Esophagus muscularis mucosa (tissue), 4 donors: Measurements from ENCODE around the gene FAM20B. TPM values are rescaled to one million over a fixed set of nuclear protein-coding genes. Genes with fewer than 3 reads are reported as not detected.
"Not testable (repeated sequence)": the region's sequence is repeated elsewhere in the genome, so short reads cannot be mapped to it uniquely, and the experiment has no call there.

Source experiments
- DNase-seq: peaks from one replicate; pipeline ENCODE4 v3.0.0-alpha.2; 2017; ENCODE audit errors: extremely low spot score
- H3K27ac ChIP-seq, 4 donors: fragments of 200-600 bp; sonication (generic); replicated peaks in 1 of 4; 1 replicate in 3 of 4; 2 replicates in 1 of 4; pipeline ENCODE4 v1.5.1; 2016 to 2019; ENCODE audit warnings: mild to moderate bottlenecking in 1 of 4
- H3K27me3 ChIP-seq, 4 donors: fragments of 200-600 bp; sonication (generic); one replicate each; pipeline versions ENCODE4 v1.5.1 to v1.6.0; 2016 to 2019
- H3K36me3 ChIP-seq, 4 donors: fragments of 200-600 bp; sonication (generic); one replicate each; pipeline ENCODE4 v1.5.1; 2016 to 2019
- H3K4me1 ChIP-seq, 4 donors: fragments of 200-600 bp; sonication (generic); one replicate each; pipeline ENCODE4 v1.5.1; 2016 to 2019
- H3K4me3 ChIP-seq, 4 donors: fragments of 200-600 bp; sonication (generic); 1 replicate in 2 of 4; 2 replicates in 2 of 4; pipeline ENCODE4 v1.5.1; 2016 to 2019; ENCODE audit warnings: mild to moderate bottlenecking in 4 of 4, moderate library complexity in 1 of 4
- H3K9me3 ChIP-seq, 4 donors: fragments of 200-600 bp; sonication (generic); 1 replicate in 3 of 4; 2 replicates in 1 of 4; pipeline ENCODE4 v1.5.1; 2016 to 2019
- CTCF ChIP-seq, 3 experiments: fragments of 200-600 bp in 2 of 3; fragments of 450-650 bp in 1 of 3; sonication (generic) in 2 of 3; IDR thresholded peaks; one replicate each; pipeline ENCODE4 v1.5.1; 2017 to 2019; ENCODE audit warnings: antibody characterized with exemption in 3 of 3, mild to moderate bottlenecking in 2 of 3, moderate library complexity in 1 of 3
- EP300 ChIP-seq: sonication (generic); formaldehyde crosslinking; IDR thresholded peaks from one replicate; pipeline ENCODE4 v1.6.1; 2017; ENCODE audit warnings: antibody characterized with exemption
- POLR2A ChIP-seq: fragments of 450-650 bp; IDR thresholded peaks from one replicate; pipeline ENCODE4 v1.6.1; 2017; ENCODE audit warnings: antibody characterized with exemption, moderate library complexity, mild to moderate bottlenecking, low read depth
- POLR2AphosphoS5 ChIP-seq, 2 donors: sonication (generic); formaldehyde crosslinking; IDR thresholded peaks; one replicate each; pipeline ENCODE4 v1.6.1; 2017; ENCODE audit warnings: antibody characterized with exemption in 2 of 2
- WGBS: methylation state at CpG from one replicate; pipeline ENCODE4 v1.1.5; 2018; 5-methylcytosine and 5-hydroxymethylcytosine counted together
- intact Hi-C: fragments of 100-400 bp; cut with DNase I; formaldehyde crosslinking; loops from one replicate; pipeline ENCODE4 v1.15.1; 2023
- total RNA-seq, 4 donors: library from RNA; depleted of rRNA; stranded (reverse); fragments of >200 nt; gene quantifications; one replicate each; pipeline versions ENCODE4 v1.1.0 to v1.2.1, GENCODE V29; 2016

Gene FAM20B
- total RNA-seq, 4 donors from 2014 or later: 63.8 to 83.5 (median 66.5) TPM

- no peak overlapping the region for H3K27ac ChIP-seq
- H3K9me3 ChIP-seq: peaks cover 0 to 12% (median 7%) of the 10 kb centered on the region in 4 donors
- 81% methylated on average over 1 of the region's 1 CpG for WGBS
- no peaks in the 10 kb centered on the region for H3K36me3 ChIP-seq
- peaks cover 3 to 13% (median 6%) of the 10 kb centered on the region in 4 donors for H3K4me1 ChIP-seq
- H3K4me3 ChIP-seq: no peak overlapping the region
- intact Hi-C loops: no loop called here
- TF ChIP-seq EP300: no peak
- TF ChIP-seq POLR2A: no peak
- H3K27me3 ChIP-seq: no peaks in the 10 kb centered on the region
- DNase-seq: peak; percentile 57
Observed at GRCh38 chr1:178997428-178997827, 28.3 kb upstream of the FAM20B start.

DNA sequence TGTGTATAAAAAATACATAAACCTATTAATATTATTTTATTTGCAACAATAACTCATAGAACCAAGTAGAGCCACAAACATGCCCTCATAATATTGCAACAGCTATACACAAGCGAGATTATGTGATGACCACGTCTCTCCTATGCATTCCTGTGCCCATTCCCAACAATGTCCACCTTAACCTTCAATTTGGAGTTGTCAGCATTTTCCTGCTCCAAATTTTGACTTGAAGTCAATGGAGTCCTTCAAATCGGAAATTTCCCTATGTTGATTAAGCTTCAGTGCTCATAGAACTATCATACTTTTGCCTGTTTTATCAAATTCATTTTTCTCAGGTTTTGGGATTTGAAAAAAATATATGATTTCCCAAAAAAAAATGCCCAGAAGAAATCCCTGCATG is 27.4 kb upstream of the FAM20B start:
- WGBS: 93% methylated on average over 3 of the region's 3 CpGs
- H3K27me3 ChIP-seq: no peaks in the 10 kb centered on the region
- peaks cover 0 to 12% (median 7%) of the 10 kb centered on the region in 4 donors for H3K9me3 ChIP-seq
- no peak overlapping the region for H3K4me3 ChIP-seq
- peaks cover 7 to 21% (median 12%) of the 10 kb centered on the region in 4 donors for H3K4me1 ChIP-seq
- no peak for DNase-seq
- TF ChIP-seq POLR2AphosphoS5 (IDR thresholded peaks at IDR 0.05) (no peak), EP300 (no peak), CTCF (IDR thresholded peaks at IDR 0.05) (no peak), POLR2A (no peak)
- H3K36me3 ChIP-seq: no peaks in the 10 kb centered on the region
- no peak overlapping the region for H3K27ac ChIP-seq
- intact Hi-C loops: no loop called here

- peaks cover 7 to 21% (median 12%) of the 10 kb centered on the region in 4 donors for H3K4me1 ChIP-seq
- no peak overlapping the region for H3K4me3 ChIP-seq
- TF ChIP-seq POLR2A (no peak), POLR2AphosphoS5 (IDR thresholded peaks at IDR 0.05) (no peak), EP300 (no peak), CTCF (IDR thresholded peaks at IDR 0.05) (no peak)
- 90% methylated on average over 5 of the region's 5 CpGs for WGBS
- intact Hi-C loops: no loop called here
- peaks cover 0 to 12% (median 7%) of the 10 kb centered on the region in 4 donors for H3K9me3 ChIP-seq
- H3K27ac ChIP-seq: no peak overlapping the region
- H3K36me3 ChIP-seq: no peaks in the 10 kb centered on the region
- no peaks in the 10 kb centered on the region for H3K27me3 ChIP-seq
- peak; percentile 55 for DNase-seq
Observed at GRCh38 chr1:178999061-178999460, 26.6 kb upstream of the FAM20B start.

DNA sequence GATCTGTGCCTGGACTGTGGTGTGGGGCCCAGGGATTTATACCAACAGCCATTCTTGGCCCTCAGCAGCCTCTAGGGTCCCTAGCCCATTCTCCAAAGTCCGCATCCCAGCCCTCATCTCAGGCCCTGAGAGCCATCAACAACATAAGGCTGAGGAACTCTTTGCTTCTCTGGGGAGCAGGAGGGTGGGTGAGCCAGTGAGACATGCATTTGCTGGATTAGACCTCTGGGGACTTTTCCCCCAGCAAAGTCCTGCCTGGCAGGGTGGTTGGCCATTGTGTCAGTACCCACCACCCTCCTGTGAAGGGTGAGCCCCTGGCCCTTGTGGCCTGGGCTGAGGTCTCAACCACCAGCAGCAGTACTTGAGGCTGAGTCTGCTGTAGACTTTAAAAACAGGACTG is 24.2 kb upstream of the FAM20B start:
- peaks cover 7 to 21% (median 12%) of the 10 kb centered on the region in 4 donors for H3K4me1 ChIP-seq
- TF ChIP-seq CTCF (IDR thresholded peaks at IDR 0.05) (no peak), POLR2A (no peak), EP300 (no peak), POLR2AphosphoS5 (IDR thresholded peaks at IDR 0.05) (no peak)
- H3K27ac ChIP-seq: no peak overlapping the region
- H3K4me3 ChIP-seq: no peak overlapping the region
- peaks cover 0 to 4% (median 1%) of the 10 kb centered on the region in 4 donors for H3K9me3 ChIP-seq
- WGBS: 100% methylated on average over 1 of the region's 1 CpG
- peak; percentile 91 for DNase-seq
- no peaks in the 10 kb centered on the region for H3K36me3 ChIP-seq
- no peaks in the 10 kb centered on the region for H3K27me3 ChIP-seq
- intact Hi-C loops: loop anchor here (5.0 kb wide), 1 partner anchor 469 kb away; no protein-coding TSS in a partner anchor

- H3K27me3 ChIP-seq: not testable (repeated sequence)
- intact Hi-C loops: loop anchor here (1.0 to 5.0 kb wide), 3 partner anchors 190 to 470 kb away; no protein-coding TSS in a partner anchor
Observed at GRCh38 chr1:179002064-179002463, 23.6 kb upstream of the FAM20B start.

More at GRCh38 chr1:179002064-179002463, 23.6 kb upstream of the FAM20B start:
- H3K9me3 ChIP-seq, DNase-seq, H3K27ac ChIP-seq, H3K36me3 ChIP-seq, H3K4me3 ChIP-seq: not testable (repeated sequence)
- 90% methylated on average over 8 of the region's 8 CpGs for WGBS
- H3K4me1 ChIP-seq: peaks cover 7 to 21% (median 12%) of the 10 kb centered on the region in 4 donors
